Forelimb muscle (tissue), 1 donor: ENCODE measurements around the gene RGL4. TPM values are rescaled to one million over a fixed set of nuclear protein-coding genes. Genes with fewer than 3 reads are reported as not detected.
A peak's percentile ranks its signal among the peaks of the same experiment; 100 is the strongest.
"Not testable (repeated sequence)": the region's sequence is repeated elsewhere in the genome, so short reads cannot be mapped to it uniquely, and the experiment has no call there.

Experiments used
- DNase-seq: peaks from one replicate; pipeline ENCODE4 v3.0.0-alpha.2; 2013; ENCODE audit warnings: low read depth
- polyA plus RNA-seq: library from polyadenylated mRNA; unstranded; fragments of 120-200 nt; gene quantifications from one replicate; pipeline ENCODE4 v1.2.1, GENCODE V29; 2013; ENCODE audit not compliant: insufficient read length

RGL4 gene
- polyA plus RNA-seq, 1 donor: 1.2 TPM

DNA sequence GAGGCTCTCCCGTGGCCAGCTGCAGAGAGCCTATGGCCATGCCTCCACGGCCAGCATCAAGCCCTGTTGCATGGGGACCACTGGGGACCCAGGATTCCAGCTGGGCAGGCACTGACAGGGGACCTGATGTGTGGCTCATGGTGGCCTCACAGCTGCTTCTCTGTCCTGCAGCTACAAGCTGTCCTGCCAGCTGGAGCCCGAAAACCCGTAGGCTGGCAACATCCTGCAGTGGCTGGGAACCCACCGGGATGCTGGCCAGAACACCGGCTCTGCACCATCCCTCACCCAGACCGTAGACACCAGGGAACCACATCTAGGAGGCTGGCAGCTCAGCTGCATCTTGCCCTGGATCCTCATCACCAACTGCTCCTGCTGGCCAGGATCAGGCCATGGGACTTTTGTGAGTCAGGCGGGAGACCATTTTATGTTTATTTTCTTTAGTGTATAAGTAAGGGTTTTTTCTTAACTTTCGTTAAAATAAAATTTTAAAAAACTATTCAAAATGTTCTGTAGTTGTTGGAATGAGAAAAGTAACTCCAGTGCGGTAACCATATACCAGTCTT lies 7.9 kb downstream of the RGL4 start:
- DNase-seq: no peak

DNA sequence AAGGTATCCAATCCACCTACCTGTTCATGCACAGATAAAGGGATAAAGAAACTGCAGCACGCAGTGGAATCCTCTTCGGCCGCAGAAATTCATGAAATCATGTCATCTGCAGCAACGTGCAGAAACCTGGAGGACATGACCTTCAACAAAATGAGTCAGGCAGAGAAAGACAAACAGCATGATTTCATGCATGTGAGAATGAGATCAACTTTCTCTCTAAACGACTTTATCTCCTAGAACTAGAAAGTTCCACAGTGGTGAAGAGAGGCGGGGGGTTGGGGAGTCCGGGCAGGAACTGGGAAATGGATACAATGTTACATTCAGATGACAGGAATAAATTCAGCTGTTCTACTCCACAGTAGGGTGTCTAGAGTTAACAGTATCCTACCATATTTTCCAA lies 9.9 kb downstream of the RGL4 start:
- DNase-seq: no peak

- DNase-seq: no peak
Observed at GRCh38 chr22:23704062-23704461, 13.2 kb downstream of the RGL4 start.

- no peak for DNase-seq
Observed at GRCh38 chr22:23704829-23705228, 14.0 kb downstream of the RGL4 start.

DNA sequence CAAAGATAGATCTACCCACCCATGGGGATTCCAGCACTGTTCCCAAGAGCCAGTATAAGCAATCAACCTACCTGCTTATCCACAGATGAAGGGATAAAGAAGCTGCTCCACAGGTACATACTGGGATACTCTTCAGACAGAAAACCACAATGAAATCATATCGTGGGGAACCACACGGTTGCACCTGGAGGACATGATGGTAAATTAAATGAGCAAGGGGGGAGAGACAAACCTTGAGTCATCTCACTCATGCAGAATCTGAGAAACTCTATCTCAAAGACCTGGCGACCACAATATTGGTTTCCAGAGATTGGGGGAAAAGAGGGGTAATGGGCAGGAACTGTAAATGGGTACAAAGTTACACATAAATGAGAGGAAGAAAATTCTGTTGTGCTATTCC lies 14.5 kb downstream of the RGL4 start:
- no peak for DNase-seq

GRCh38 chr22:23708270-23708669 lies 17.5 kb downstream of the RGL4 start:
- no peak for DNase-seq

DNA sequence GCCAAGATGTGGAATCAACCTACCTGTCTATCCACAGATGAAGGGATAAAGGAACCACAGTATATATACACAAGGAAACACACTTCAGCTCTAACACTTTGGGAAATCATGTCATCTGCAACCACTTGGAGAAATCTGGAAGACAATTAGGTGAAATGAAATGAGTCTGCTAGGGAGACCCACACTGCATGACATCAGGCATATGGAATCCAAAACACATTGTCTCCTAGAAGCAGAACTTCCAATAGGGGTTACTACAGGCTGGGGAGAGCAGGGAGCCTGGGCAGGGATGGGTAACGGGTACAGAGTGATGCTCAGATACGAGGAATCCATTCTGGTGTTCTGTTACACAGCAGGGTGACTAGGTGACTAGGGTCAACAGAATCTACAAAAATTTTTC lies 18.3 kb downstream of the RGL4 start:
- no peak for DNase-seq

DNA sequence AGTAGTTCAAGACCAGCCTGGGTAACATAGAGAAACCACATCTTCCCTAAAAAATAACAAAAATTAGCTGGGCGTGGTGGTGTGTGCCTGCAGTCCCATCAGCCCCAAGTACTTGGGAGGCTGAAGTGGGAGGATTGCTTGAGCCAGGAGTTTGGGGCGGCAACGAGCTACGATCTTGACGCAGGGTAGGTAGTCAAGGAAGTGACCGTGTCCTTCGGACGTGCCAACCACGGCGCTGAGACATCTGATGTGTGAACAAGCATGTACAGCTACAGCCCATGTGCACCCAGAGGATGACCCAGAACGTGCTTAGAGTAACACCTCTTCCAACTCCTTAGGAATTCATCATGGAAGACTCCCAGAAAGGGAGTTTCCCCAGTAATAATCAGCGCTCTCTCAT lies 21.4 kb downstream of the RGL4 start:
- DNase-seq: no peak

GRCh38 chr22:23713696-23714595 lies 23.1 kb downstream of the RGL4 start:
- no peak for DNase-seq

DNA sequence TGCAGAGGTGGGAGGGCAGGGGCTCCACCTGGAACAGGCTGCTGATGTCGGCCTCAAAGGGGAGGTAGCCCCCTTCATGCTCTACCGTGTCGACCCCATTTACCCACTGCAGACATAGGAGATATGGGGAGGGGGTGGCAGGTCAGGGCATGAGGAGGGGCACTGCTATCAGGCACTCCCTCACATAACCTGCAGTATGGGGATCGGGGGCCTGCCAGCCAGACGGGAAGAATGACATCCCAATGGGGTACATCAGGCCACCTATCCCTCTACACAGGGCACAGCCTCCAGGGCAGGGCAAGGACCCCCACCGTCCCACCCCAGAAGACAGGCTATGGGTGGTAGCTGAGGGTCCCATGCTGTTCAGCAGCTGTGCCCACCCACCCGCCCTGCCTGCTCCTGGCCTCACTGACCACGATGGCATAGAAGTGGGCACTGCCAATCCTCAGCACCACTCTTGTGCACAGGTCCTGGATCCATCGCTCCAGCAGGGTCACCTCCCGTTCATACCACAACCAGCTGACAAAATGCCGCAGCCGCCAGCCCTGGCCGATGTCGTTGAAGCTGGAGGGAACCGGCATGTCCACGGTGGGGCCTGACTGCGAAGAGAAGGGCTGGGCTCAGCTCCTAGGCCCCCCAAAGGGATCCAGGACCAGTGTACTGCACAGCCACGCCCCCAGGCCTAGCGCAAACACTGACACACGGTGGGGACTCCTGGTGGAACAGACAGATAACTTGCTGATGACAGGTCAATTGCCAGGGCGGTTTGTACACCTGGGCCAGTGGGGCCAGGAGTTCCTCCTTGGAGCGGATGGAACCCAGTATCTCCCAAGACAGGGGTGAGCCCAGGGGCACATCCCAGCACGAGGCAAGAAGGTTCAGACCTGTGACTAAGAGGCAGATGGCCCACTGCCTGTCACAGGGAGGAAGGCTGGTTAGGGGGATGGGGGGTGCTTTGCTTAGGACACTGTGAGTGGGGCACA lies 24.1 kb downstream of the RGL4 start:
- no peak for DNase-seq

DNA sequence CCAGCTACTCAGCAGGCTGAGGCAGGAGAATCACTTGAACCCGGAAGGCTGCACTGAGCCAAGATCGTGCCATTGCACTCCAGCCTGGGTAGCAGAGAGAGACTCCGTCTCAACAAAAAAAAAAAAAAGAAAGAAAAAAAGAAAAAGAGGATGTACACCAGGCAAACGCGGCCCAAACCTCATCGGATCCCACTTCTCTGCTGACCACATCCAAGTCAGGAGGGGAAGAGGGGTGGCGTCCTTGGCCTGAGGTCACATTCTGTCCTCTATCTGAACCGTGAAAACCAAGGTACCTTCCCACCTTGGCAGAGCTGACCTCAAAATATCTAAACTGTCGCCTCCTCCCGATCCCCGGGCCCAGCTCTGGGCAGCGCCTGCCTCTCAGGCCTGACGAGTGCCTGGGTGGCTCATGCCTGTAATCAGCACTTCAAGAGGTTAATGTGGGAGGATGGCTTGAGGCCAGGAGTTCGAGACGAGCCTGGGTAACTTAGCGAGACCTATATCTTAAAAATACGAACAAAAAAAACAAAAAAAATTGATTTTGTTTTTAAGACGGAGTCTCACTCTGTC lies 25.1 kb downstream of the RGL4 start:
- DNase-seq: no peak

GRCh38 chr22:23716811-23717801 lies 26.3 kb downstream of the RGL4 start:
- DNase-seq: peak; percentile 48

DNA sequence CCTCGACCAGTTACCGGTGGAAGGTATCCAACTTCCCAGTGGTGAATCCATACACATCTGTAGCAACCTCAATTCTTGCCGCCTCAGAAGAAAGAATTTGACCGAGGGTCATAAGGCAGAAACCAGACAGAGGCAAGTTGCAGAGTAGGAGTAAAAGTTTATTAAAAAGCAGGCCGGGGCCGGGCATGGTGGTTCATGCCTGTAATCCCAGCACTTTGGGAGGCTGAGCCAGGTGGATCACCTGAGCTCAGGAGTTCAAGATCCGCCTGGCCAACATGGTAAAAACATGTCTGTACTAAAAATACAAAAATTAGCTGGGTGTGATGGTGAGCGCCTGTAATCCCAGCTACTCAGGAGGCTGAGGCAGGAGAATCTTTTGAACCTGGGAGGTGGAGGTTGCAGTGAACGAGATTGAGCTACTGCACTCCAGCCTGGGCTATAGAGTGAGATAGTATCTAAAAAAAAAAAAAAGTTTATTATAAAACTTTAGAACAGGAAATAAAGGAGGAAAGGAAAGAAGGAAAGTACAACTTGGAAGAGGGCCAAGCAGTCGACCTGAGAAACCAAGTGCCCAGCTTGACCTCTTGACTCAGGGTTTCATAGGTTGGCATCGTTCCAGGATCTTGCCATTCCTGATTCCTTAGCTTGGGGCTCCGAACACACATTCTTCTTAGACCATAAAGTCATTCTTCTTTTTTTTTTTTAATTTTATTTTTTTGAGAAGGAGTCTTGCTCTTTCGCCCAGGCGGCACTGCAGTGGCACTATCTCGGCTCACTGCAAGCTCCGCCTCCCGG lies 27.8 kb downstream of the RGL4 start:
- DNase-seq: no peak

DNA sequence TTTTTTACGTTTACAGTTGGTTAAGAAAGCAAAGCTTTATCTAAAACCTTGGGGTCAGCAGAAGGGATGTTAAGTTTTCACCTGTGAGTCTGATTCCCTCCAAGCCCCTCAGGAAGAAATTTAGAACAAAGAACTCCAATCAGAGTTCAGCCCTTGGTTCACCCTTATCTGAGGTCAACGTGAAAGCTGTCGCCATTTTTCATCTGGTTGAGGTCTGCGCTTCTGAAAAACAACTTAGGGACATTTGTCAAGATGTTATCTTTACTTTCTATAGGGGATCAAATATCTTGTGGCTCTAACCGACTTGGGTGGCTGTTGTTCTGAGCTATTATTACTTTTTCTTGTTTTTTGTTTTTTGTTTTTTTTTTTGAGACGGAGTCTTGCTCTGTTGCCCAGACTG lies 30.0 kb downstream of the RGL4 start:
- DNase-seq: no peak

DNA sequence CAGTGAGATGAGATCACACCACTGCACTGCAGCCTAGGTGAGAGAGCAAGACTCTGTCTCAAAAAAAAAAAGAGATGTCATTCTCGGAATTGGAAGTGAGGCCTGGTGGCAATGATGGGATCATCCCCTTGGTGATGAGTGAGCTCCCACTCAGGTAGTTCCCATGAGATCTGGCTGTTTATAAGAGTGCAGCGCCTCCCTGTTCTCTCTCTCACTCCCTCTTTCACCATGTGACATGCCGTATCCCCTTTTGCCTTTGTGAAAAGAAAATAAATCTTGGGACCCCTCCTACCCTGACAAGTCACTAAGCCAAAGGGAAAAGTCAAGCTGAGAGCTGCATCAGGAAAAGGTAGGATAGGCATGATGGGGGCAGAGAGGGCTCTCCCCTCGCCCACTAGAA lies 31.3 kb downstream of the RGL4 start:
- DNase-seq: no peak

DNA sequence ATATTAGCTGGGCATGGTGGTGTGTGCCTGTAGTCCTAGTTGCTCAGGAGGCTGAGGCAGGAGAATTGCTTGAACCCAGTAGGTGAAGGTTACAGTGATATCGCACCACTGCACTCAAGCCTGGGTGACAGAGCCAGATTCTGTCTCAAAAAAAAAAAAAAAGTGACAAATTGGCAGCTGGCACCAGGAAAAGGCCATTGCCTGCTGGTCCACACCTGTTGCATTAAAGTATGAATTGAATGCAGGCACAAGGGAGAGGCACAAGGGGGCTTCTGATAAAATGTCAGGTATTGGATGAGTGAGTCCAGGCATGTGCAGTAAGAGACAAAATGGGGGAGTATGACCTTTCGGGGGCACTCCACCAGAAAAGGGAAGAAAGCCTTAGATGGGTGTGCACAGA lies 31.9 kb downstream of the RGL4 start:
- no peak for DNase-seq

DNA sequence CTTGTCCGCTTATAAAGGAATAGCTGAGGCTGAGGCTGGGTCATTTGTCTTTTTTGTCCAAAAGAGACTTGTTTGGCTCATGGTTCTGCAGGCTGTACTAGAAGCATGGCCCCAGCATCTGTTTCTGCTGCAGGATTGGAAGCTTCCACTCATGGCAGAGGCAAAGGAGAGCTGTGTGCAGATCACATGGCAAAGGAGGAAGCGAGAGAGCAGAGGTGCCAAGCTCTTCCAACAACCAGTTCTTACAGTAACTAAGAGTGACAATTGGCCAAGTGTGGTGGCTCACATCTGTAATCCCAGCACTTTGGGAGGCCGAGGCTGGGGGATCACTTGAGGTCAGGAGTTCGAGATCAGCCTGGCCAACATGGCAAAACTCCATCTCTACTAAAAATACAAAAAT lies 37.3 kb downstream of the RGL4 start:
- not testable (repeated sequence) for DNase-seq

GRCh38 chr22:23737696-23738095 lies 46.9 kb downstream of the RGL4 start:
- DNase-seq: no peak

GRCh38 chr22:23742505-23743264 lies 51.9 kb downstream of the RGL4 start:
- DNase-seq: no peak
